Liver (tissue), 9 donors: ENCODE data around the gene LAMB1. TPM values are rescaled to one million over a fixed set of nuclear protein-coding genes. Genes with fewer than 3 reads are reported as not detected.

Source experiments
- DNase-seq: peaks from one replicate; pipeline ENCODE4 v3.0.0-alpha.2; 2017; ENCODE audit warnings: low spot score
- H3K27ac ChIP-seq, 2 donors: one replicate each; pipeline ENCODE4 v1.7.0; 2013; ENCODE audit warnings: inconsistent platforms in 2 of 2, low read length in 2 of 2, control low read depth in 1 of 2, low read depth in 1 of 2, mild to moderate bottlenecking in 1 of 2
- H3K27me3 ChIP-seq, 4 donors: one replicate each; pipeline versions ENCODE4 v1.6.1 to v1.7.0; 2013; ENCODE audit warnings: low read length in 3 of 4, inconsistent platforms in 1 of 4, mild to moderate bottlenecking in 1 of 4, moderate library complexity in 1 of 4; ENCODE audit not compliant: control insufficient read depth in 4 of 4, insufficient read depth in 4 of 4
- H3K36me3 ChIP-seq, 4 donors: one replicate each; pipeline versions ENCODE4 v1.6.1 to v1.7.0; 2013; ENCODE audit warnings: low read length in 3 of 4, mild to moderate bottlenecking in 3 of 4, low read depth in 1 of 4, moderate library complexity in 1 of 4; ENCODE audit not compliant: control insufficient read depth in 4 of 4, insufficient read depth in 3 of 4
- H3K4me1 ChIP-seq, 4 donors: one replicate each; pipeline versions ENCODE4 v1.6.1 to v1.7.0; 2013; ENCODE audit warnings: low read length in 3 of 4, mild to moderate bottlenecking in 3 of 4, moderate library complexity in 1 of 4; ENCODE audit not compliant: control insufficient read depth in 4 of 4, insufficient read depth in 4 of 4
- H3K4me3 ChIP-seq, 3 donors: one replicate each; pipeline versions ENCODE4 v1.6.1 to v1.7.0; 2013; ENCODE audit warnings: low read length in 3 of 3, control low read depth in 1 of 3, low read depth in 1 of 3, mild to moderate bottlenecking in 1 of 3
- H3K9ac ChIP-seq, 2 donors: one replicate each; pipeline ENCODE4 v1.7.0; 2013; ENCODE audit warnings: low read length in 2 of 2, mild to moderate bottlenecking in 2 of 2, moderate library complexity in 2 of 2, control low read depth in 1 of 2, low read depth in 1 of 2
- H3K9me3 ChIP-seq, 4 donors: one replicate each; pipeline versions ENCODE4 v1.6.1 to v1.7.0; 2013; ENCODE audit warnings: low read length in 3 of 4; ENCODE audit not compliant: control insufficient read depth in 4 of 4
- ATF3 ChIP-seq: IDR thresholded peaks from 2 replicates; pipeline ENCODE4 v1.6.1; 2016; ENCODE audit warnings: antibody characterized with exemption
- CTCF ChIP-seq: fragments of 150-350 bp; IDR thresholded peaks from 2 replicates; pipeline ENCODE4 v1.5.1; 2017; ENCODE audit warnings: improper control_type of control experiment, low read depth, low read length; ENCODE audit not compliant: missing input control
- EGR1 ChIP-seq, 2 donors: IDR thresholded peaks; 2 replicates each; pipeline ENCODE4 v1.6.1; 2016 to 2018; ENCODE audit warnings: antibody characterized with exemption in 2 of 2, low read depth in 2 of 2
- FOXA1 ChIP-seq: IDR thresholded peaks from 2 replicates; pipeline ENCODE4 v1.6.1; 2016; ENCODE audit warnings: antibody characterized with exemption
- FOXA2 ChIP-seq: IDR thresholded peaks from 2 replicates; pipeline ENCODE4 v1.6.1; 2016; ENCODE audit warnings: antibody characterized with exemption
- GABPA ChIP-seq, 2 donors: IDR thresholded peaks in 1 of 2; conservative IDR thresholded peaks in 1 of 2; 2 replicates each; pipeline ENCODE4 v1.6.1; 2016; ENCODE audit warnings: antibody characterized with exemption in 2 of 2, mild to moderate bottlenecking in 1 of 2, moderate library complexity in 1 of 2
- HNF4A ChIP-seq, 2 donors: conservative IDR thresholded peaks; 2 replicates each; pipeline ENCODE4 v1.6.1; 2016; ENCODE audit warnings: antibody characterized with exemption in 2 of 2, mild to moderate bottlenecking in 2 of 2
- HNF4G ChIP-seq: IDR thresholded peaks from 2 replicates; pipeline ENCODE4 v1.6.1; 2016; ENCODE audit warnings: antibody characterized with exemption
- JUND ChIP-seq, 2 donors: IDR thresholded peaks; 2 replicates each; pipeline ENCODE4 v1.6.1; 2016; ENCODE audit warnings: antibody characterized with exemption in 2 of 2
- MAX ChIP-seq: IDR thresholded peaks from 2 replicates; pipeline ENCODE4 v1.6.1; 2016; ENCODE audit warnings: antibody characterized with exemption
- NR2F2 ChIP-seq: IDR thresholded peaks from 2 replicates; pipeline ENCODE4 v1.6.1; 2016; ENCODE audit warnings: antibody characterized with exemption
- RAD21 ChIP-seq, 2 donors: IDR thresholded peaks; 2 replicates each; pipeline ENCODE4 v1.6.1; 2016; ENCODE audit warnings: antibody characterized with exemption in 2 of 2, mild to moderate bottlenecking in 2 of 2
- REST ChIP-seq: IDR thresholded peaks from 2 replicates; pipeline ENCODE4 v1.6.1; 2016; ENCODE audit warnings: antibody characterized with exemption, mild to moderate bottlenecking
- RXRA ChIP-seq, 2 donors: IDR thresholded peaks; 2 replicates each; pipeline ENCODE4 v1.6.1; 2017 to 2018; ENCODE audit warnings: antibody characterized with exemption in 2 of 2, mild to moderate bottlenecking in 1 of 2
- SP1 ChIP-seq: IDR thresholded peaks from 2 replicates; pipeline ENCODE4 v1.6.1; 2018; ENCODE audit warnings: antibody characterized with exemption, mild to moderate bottlenecking
- TAF1 ChIP-seq: conservative IDR thresholded peaks from 2 replicates; pipeline ENCODE4 v1.6.1; 2016; ENCODE audit warnings: antibody characterized with exemption, mild to moderate bottlenecking
- YY1 ChIP-seq: IDR thresholded peaks from 2 replicates; pipeline ENCODE4 v1.6.1; 2016; ENCODE audit warnings: antibody characterized with exemption, mild to moderate bottlenecking
- ZBTB33 ChIP-seq: IDR thresholded peaks from 2 replicates; pipeline ENCODE4 v1.6.1; 2016; ENCODE audit warnings: antibody characterized with exemption
- WGBS: extraction: QIAGEN DNeasy Blood & Tissue Kit; methylation state at CpG from one replicate; pipeline ENCODE4 v1.1.7; 2013; 5-methylcytosine and 5-hydroxymethylcytosine counted together
- polyA plus RNA-seq, 2 donors: library from polyadenylated mRNA; stranded (reverse) in 1 of 2; unstranded in 1 of 2; fragments of 200-250 nt in 1 of 2; fragments of >200 nt in 1 of 2; fragmentation: Nextera tagmentation in 1 of 2; extraction: Ambion mirVana in 1 of 2; gene quantifications; one replicate each; pipeline versions ENCODE4 v1.2.1 to v1.2.3, GENCODE V29; 2013 to 2015
- total RNA-seq, 2 donors: library from RNA; depleted of rRNA; stranded (reverse); fragments of >200 nt; gene quantifications; one replicate each; pipeline ENCODE4 v1.2.3, GENCODE V29; 2014
- donor health status: healthy.
- donor health status: healthy.
- donor health status: healthy.
- donor health status: healthy.
- donor health status: healthy.

Gene LAMB1
- total and polyA plus RNA-seq, 4 donors = 12.6 to 63.1 (median 25.8) TPM

- Histone ChIP-seq H3K9ac (no peak overlapping the region), H3K27me3 (no peaks in the 10 kb centered on the region), H3K36me3 (no peaks in the 10 kb centered on the region), H3K27ac (no peak overlapping the region), H3K4me1 (no peaks in the 10 kb centered on the region), H3K9me3 (no peaks in the 10 kb centered on the region), H3K4me3 (no peak overlapping the region)
- TF ChIP-seq ZBTB33 = no peak
- TF ChIP-seq FOXA1 = no peak
- no peak for TF ChIP-seq YY1
- no peak for TF ChIP-seq JUND (IDR thresholded peaks at IDR 0.05)
- TF ChIP-seq CTCF = no peak
- no peak for TF ChIP-seq GABPA (IDR thresholded peaks at IDR 0.05 in 1 of 2, conservative IDR thresholded peaks at IDR 0.05 in 1 of 2)
- no peak for TF ChIP-seq HNF4G
- TF ChIP-seq NR2F2 = no peak
- TF ChIP-seq RAD21 (IDR thresholded peaks at IDR 0.05) = no peak
- TF ChIP-seq REST = no peak
- no peak for TF ChIP-seq HNF4A (conservative IDR thresholded peaks at IDR 0.05)
- TF ChIP-seq EGR1 (IDR thresholded peaks at IDR 0.05; ENCODE audit: low read depth in 2 of 2) = no peak
- TF ChIP-seq RXRA (IDR thresholded peaks at IDR 0.05) = no peak
- TF ChIP-seq FOXA2 = no peak
- no peak for TF ChIP-seq SP1
- TF ChIP-seq TAF1 = no peak
- no peak for TF ChIP-seq MAX
- no peak for TF ChIP-seq ATF3
- DNase-seq = no peak
- WGBS = 88% methylated on average over 9 of the region's 9 CpGs
Observed at GRCh38 chr7:107989618-107990373, 13.2 kb downstream of the LAMB1 start.
